ENCODE measurements around the gene NANOS3.
A peak's percentile ranks its signal among the peaks of the same experiment; 100 is the strongest.

NANOS3 gene

GRCh38 chr19:13864667-13865570, 12.0 kb upstream of the NANOS3 start:
- no peak for DNase-seq

- no peak for DNase-seq
Measured at GRCh38 chr19:13865571-13866462, 11.1 kb upstream of the NANOS3 start.

- DNase-seq, result no peak
Measured at GRCh38 chr19:13866463-13867046, 10.4 kb upstream of the NANOS3 start.

GRCh38 chr19:13868663-13869062, 8.3 kb upstream of the NANOS3 start:
- no peak for DNase-seq

- DNase-seq, result no peak
Measured at GRCh38 chr19:13869281-13869680, 7.7 kb upstream of the NANOS3 start.

GRCh38 chr19:13870873-13871272, 6.1 kb upstream of the NANOS3 start:
- DNase-seq, result no peak

- no peak for DNase-seq
Measured at GRCh38 chr19:13872339-13872694, 4.6 kb upstream of the NANOS3 start.

- no peak for DNase-seq
Measured at GRCh38 chr19:13872695-13873389, 4.1 kb upstream of the NANOS3 start.

- no peak for DNase-seq
Measured at GRCh38 chr19:13873834-13874515, 3.0 kb upstream of the NANOS3 start.

GRCh38 chr19:13875824-13876223, 1.1 kb upstream of the NANOS3 start:
- no peak for DNase-seq

- DNase-seq, result no peak
Measured at GRCh38 chr19:13877303-13877702, 369 bp downstream of the NANOS3 start.

GRCh38 chr19:13880059-13881043, 3.4 kb downstream of the NANOS3 start:
- DNase-seq, result peak; percentile 92

GRCh38 chr19:13881251-13881691, 4.3 kb downstream of the NANOS3 start:
- no peak for DNase-seq

- DNase-seq, result no peak
Measured at GRCh38 chr19:13881692-13882418, 4.9 kb downstream of the NANOS3 start.

GRCh38 chr19:13882419-13882795, 5.5 kb downstream of the NANOS3 start:
- DNase-seq, result no peak

- DNase-seq, result no peak
Measured at GRCh38 chr19:13882836-13883235, 5.9 kb downstream of the NANOS3 start.

- no peak for DNase-seq
Measured at GRCh38 chr19:13883516-13884064, 6.7 kb downstream of the NANOS3 start.

- no peak for DNase-seq
Measured at GRCh38 chr19:13884726-13885591, 8.0 kb downstream of the NANOS3 start.

- DNase-seq, result no peak
Measured at GRCh38 chr19:13885826-13886365, 9.0 kb downstream of the NANOS3 start.

Measured in NCI-H1436 (cell line).